GM21423 (cell line): Measurements from ENCODE around the gene DEPDC4.
"Not testable (repeated sequence)": the region's sequence is repeated elsewhere in the genome, so short reads cannot be mapped to it uniquely, and the experiment has no call there.

Experiments
- ATAC-seq: cut with Tn5 transposase; IDR thresholded peaks from one replicate; pipeline ENCODE4 v1.9.1; 2021; ENCODE audit warnings: mild to moderate bottlenecking, moderate library complexity; ENCODE audit not compliant: unreplicated experiment

The DEPDC4 gene

DNA sequence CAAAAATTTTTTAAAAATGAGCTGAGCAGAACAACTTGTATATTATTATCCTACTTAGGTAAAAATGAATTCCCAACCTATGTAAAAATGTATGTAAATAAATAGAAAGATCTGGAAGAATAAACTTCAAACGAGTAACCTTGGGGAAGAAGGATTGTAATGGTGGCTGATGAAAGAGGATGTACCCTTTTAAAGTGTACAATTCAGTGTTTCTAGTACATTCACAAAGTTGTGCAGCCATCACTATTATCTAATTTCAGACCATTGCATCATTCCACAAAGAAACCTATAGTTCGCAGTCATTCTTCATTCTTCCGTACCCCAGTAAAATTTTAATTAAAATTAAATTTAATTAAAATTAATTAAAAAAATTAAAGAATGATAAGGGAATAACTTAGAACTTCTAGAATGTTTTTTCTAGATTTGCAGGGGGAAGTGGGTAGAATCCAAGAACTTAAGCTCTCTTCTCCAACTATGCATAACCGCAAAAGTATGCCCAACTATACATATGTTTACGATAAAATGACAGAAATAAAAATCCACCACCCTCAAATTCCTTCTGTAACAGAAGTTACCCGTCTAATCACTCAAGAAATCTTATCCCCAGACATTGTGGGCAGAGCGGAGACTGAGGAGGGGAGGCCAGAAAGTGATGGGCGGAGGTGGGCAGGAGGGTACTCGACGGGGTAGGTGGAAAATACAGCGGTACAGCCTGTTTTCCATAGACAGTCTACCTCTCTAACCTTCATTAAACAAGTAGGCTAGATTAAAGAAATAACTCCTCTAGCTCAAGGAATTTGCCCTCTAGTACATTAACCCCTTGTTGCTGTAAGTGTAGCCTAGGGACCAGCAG is 921 bp downstream of the DEPDC4 start:
- peak; percentile 6 for ATAC-seq

DNA sequence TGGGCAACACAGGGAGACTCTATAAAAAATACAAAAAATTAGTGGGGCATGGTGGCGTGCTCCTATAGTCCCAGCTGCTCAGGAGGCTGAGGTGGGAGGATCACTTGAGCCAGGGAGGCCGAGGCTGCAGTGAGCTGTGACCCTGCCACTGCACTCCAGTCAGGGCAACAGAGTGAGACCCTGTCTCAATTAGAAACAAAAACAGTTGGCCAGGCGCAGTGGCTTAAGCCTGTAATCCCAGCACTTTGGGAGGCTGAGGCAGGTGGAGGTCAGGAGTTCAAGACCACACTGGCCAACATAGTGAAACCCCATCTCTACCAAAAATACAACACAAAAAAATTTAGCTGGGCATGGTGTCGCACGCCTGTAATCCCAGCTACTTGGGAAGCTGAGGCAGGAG is 1.8 kb downstream of the DEPDC4 start:
- ATAC-seq: not testable (repeated sequence)

DNA sequence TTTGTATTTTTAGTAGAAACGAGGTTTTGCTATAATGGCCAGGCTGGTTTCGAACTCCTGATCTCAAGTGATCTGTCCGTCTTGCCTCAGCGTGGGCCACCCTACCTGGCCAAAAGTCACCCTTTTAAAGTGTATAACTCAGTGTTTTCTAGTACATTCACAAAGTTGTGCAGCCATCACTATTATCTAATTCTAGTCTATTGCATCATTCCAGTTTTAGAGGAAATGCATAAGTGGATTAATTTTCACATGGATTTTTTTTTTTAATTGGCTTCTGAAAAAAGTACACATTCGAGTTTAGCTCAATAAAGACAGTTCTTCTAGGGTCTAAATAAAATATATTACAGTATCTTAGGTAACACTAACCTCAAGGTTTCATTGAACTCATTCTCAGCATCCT is 3.7 kb downstream of the DEPDC4 start:
- ATAC-seq: no peak

DNA sequence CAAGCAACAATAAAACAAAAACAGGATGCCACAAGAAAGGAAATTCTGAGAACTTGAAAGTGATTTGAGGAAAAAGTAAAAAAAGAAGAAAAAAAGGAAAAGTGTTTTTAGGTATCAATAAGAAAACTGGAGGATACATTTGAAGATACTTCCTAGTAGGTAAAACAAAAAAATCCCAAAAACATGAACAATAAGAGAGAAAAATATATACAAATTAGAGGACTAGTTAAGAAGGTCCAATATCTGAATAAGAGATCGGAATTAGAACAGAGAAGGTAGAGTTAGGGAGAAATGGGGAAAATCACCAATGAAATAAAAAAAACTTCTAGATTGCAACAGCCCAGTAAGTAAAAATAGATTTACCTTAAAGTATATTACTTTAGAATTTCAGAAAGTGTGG is 8.8 kb downstream of the DEPDC4 start:
- no peak for ATAC-seq

DNA sequence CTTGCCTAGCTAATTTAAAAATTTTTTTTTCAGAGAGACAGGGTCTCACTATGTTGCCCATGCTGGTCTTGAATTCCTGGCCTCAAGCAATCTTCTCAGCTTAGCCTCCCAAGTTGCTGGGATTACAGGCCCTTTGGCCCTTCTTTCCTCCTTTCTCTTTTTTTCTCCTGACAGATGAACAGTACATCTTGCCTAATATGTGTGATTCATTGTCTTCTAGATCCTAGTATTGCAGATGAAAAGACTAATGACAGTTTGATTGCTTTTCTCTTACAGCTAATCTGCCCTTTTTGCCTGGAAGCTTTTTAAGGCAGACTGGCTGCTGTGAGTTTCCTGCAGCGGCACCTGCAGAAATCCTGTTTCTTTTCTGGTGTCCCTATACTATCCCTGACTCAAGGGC is 12.0 kb downstream of the DEPDC4 start:
- ATAC-seq: no peak

DNA sequence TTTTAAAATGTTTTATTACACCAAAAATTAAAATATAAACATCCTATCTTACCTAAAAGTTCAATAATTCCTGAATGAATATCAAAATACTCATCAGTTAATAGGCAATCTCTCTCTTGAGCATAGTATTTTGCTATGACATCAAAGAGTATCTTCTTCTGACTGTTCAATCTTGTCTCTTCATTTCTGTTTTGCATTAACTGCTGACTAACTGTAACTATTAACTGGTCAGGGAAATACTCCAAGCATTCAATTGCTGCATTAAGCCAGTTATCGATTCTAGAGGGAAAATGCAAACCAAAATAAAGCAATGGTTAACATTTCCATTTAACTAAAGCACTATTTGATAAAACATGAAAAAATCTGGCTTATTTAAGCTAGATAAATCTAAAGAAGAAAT is 13.4 kb downstream of the DEPDC4 start:
- ATAC-seq: no peak

DNA sequence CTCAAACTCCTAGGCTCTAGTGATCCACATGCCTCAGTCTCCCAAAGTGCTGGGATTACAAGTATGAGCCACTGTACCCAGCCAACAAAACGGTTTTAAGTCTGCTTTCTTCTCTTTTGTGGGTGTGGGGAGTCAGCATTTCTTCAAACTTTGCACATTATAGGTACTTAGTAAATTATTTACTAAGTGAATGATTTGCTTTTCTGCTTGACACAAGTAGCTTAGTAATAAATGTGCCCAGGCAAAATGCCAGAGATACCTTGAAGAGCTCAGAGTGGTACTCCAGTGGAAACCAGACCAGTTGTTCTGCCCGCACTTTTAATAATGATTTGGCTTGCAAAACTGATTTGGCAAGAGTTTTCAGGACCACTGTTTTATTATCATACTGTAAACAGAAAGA is 15.0 kb downstream of the DEPDC4 start:
- ATAC-seq: no peak

DNA sequence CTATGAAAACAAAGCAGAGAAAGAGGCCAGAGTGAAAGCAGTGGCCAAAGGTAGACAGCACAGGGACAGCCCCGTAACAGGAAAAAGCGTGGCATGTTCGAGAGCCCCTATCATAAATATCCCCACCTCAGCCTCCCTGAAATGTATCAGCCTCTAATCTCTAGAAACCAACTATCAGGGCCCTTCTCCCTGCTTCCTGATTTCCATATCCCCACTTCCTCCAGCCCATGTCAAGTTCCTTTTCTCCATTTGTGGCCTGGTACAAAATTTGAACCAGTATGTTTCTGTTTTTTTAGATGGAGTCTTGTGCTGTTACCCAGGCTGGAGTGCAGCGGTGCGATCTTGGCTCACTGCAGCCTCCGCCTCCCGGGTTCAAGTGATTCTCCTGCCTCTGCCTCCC is 16.9 kb downstream of the DEPDC4 start:
- no peak for ATAC-seq

DNA sequence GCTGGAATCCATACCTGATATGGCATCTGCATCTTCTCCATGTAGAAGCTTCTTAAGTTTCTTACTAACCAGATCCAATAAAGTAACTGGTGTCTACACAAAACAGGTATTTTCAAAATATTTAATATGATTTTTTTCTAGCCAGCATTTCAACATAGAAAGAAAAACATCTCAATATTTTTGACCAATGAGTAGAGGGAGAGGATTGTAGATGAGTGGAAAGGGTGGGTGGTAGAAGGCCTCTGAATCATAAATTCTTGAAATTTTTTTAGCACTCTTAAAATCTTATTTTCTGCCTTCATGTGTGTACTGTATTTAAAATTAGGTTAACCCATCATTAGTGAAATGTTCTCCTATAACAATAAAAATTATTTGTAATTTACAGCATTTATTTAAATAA is 18.0 kb downstream of the DEPDC4 start:
- no peak for ATAC-seq

DNA sequence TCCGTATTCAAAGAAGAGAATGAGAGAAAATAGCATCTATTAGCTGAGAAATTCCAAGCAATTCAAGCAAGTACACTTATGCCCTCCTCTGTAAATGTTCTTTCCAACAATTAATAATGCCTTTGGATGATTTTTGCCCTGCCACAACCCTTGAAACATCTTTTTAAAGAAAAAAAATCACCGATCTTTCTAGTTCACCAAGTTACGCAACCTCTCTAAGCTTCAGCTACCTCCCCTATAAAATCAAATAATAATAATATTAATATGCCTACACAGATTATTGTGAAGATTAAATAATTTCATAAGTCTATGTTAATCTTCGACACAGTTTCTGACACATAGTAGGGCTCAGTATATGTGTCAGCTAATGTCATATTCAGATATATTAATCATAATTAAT is 19.1 kb downstream of the DEPDC4 start:
- ATAC-seq: no peak

DNA sequence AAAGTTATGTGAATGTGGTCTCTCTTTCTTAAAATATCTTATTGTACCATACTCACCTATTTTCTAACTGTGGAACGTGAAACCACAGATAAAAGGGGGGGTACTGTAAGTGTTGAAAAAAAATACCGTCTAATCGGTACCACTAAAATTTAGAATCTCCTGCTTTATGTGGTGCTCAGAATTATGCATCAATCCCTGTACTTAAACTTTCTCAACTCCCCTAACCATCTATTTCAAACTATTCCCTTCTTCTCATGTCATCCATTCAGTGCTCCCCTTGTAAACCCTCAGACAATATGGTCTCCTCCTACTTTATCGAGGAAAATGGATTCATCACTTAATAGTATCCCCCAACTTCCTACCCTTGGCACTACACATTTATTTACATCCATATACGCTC is 23.7 kb downstream of the DEPDC4 start:
- no peak for ATAC-seq

DNA sequence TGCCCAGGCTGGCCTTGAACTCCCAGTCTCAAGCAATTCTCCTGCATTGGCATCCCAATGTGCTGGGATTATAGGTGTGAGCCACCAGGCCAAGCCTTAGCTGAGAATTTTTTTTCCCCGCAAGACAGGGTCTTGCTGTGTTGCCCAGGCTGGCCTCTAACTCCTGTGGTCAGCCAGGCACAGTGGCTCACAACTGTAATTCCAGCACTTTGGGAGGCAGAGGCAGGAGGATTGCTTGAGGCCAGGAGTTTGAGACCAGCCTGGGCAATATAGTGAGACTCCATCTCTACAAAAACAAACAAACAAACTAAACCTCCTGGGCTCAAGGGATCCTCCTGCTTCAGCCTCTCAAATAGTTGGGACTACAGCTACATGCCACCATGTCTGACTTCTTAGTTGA is 27.3 kb downstream of the DEPDC4 start:
- ATAC-seq: no peak

DNA sequence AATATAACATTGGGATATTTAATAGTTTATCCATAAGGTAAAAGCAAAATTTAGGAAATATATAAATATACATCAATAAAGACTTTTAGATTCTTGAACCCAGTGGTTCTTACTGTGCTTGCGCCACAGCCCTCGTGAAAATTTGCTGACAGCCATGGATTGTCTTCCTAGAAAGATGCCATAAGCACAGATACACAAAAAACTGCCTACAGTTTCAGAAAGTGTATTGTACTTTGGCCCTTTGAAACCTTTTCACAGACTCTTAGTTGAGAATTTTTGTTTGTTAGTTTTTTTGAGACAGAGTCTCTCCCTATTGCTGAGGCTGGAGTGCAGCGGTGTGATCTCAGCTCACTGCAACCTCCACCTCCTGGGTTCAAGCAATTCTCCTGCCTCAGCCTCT is 28.1 kb downstream of the DEPDC4 start:
- ATAC-seq: no peak

DNA sequence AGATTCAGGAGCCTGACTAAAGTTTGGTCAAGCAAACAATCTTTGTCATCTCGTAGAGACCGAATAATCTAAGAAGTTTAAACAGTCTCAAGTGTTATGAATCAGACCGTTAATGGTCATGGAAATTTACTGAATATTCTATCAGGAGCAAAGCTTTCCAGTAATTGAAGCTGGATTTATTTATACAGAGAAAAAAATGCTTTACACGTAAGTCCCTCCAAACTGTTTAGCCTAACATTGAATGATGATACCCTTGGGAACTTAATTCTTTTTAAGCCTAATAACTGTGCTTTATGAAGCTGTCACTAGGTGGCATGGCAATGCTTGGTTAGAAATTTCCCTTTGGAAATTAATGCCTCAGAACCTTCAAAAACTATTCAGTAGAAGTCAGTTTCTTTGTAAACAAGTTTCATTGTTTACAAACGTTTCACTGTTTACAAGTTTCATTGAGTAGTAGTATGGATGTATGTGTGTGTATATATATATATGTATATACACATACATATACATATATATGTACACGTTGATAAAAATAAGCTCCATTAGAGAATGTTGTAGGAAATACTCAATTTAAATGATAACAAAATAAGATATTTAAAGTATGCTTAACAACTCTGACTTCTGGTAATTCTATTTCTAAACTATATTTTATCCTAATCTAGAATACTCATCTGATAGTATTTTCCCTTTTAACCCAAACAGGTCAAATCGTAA is 32.1 kb downstream of the DEPDC4 start:
- ATAC-seq: peak; percentile 52

DNA sequence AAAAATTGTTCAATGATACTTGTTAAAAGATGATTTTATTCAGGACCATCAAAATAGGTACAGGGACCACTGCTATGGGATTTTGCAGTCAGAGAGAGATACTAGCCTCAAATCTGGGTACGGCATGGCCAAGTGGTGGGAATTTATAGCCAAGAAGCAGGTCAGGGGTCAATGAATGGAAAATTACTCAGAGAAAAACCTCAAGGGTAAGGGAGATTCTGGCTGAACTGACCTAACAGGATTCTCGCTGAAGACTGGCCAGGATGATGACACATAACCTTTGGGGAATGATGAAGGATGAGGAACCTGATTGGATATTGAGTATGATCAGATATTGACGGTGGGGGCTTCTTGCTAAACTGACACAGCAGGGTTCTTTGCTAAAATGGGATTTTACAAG is 32.7 kb downstream of the DEPDC4 start:
- no peak for ATAC-seq

DNA sequence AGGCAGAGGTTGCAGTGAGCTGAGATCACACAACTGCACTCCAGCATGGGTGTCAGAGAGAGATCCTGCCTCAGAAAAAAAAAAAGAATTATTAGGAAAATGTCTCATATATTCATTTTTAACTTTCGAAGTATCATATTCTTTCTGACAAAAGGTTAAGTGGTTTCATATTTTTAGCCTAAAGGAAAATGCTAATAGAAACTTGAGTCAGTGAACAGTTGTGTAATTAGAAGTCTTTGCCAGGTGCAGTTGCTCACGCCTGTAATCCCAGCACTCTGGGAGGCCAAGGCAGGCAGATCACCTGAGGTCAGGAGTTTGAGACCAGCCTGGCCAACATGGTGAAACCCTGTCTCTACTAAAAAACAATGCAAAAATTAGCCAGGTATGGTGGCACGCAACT is 35.0 kb downstream of the DEPDC4 start:
- not testable (repeated sequence) for ATAC-seq

DNA sequence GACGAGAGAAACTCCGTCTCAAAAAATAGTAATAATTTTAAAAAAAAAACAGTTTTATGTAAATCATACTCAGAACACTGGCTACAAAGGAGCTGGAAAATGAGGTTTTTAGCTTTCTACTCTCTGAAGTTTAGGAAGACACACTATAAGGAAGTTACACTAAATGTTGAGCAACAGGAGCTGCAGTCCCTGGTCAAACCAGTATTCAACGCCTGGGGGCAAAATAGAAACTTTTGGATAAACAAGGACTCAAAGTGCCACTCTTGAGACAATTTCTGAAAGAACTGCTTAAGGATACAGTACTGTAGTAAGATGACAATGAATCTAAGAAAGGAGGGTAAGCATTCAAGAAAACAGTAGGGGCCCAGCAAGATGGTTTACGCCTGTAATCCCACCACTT is 37.0 kb downstream of the DEPDC4 start:
- ATAC-seq: no peak

DNA sequence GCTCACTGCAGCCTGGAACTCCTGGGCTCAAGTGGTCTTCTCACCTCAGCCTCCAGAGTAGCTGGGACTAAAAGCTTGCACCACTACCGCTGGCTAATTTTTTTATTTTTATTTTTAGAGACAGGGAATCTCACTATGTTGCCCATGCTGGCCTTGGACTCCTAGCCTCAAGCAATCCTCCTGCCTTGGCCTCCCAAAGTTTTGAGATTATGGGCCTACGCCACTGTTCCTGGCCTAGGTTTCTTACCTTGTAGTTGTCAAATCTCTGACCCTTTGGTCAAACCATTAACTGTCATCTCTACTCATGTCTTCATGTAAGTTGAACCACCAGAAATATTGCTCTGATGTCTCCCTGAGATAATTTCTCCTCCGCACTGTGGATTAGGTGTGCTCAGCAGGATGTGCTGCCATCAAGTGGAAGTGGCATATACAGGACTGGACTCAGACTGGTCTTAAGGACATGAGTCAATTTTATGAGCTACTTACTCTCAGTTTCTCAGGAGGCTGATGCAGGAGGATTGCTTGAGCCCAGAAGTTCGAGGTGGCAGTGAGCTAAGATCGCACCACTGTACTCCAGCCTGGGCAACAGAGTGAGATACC is 37.7 kb downstream of the DEPDC4 start:
- no peak for ATAC-seq

DNA sequence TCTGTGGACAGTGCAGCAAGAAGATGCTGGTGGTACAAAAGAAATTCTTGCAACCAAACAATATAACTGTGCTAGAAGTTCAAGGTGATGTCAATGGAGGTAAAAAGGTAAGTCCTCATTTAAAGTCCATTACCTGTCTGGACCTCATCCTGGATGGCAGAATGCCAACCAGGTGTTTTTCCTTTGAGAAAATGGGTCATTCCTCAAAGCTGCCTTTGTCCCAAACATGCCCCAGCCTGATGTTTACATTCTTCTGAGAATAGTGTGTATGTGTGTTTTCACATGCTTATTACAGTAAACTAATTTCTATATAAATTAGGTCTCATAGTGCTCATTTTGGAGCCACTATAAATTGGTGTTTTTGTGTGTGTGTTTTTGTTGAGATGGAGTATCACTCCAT is 41.4 kb downstream of the DEPDC4 start:
- no peak for ATAC-seq

DNA sequence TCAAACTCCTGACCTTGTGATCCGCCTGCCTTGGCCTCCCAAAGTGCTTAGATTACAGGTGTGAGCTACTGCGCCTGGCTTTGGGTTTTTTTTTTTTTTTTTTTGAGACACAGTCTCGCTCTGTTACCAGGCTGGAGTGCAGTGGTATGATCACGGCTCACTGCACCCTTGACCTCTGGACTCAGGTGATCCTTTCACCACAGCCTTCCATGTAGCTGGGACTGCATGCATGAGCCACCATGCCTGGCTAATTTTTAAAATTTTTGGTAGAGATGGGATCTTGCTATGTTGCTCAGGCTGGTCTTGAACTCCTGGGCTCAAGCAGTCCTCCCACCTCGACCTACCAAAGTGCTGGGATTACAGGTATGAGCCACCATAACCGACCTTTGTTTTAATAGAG is 44.7 kb downstream of the DEPDC4 start:
- ATAC-seq: not testable (repeated sequence)

DNA sequence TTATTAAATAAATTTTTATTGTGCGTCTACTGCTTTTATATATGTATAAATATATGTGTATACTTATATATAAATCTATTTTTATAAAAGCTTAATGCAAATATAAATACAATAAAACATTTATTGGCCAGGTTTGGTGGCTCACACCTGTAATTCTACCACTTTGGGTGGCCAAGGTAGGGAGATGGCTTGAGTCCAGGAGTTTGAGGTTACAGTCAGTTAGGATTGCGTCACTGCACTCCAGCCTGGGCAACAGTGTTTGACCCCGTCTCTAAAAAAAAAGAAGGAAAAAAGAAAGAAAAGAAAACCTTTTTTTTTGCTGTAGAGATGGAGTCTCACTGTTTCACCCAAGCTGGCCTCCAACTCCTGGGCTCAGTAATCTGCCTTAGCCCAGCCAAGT is 45.4 kb downstream of the DEPDC4 start:
- no peak for ATAC-seq
